Neural cell (in vitro differentiated cells): ENCODE data around the gene SLC6A3. TPM values are rescaled to one million over a fixed set of nuclear protein-coding genes. Genes with fewer than 3 reads are reported as not detected.

Source experiments
- H2AFZ ChIP-seq: fragments of 200-600, 300-800 bp; sonication (generic), shearing (Covaris generic); 2 replicates; pipeline ENCODE4 v1.6.0; 2014; ENCODE audit warnings: low read depth, mild to moderate bottlenecking, antibody characterized with exemption, low read length, moderate library complexity
- H3F3A ChIP-seq: fragments of 200-600 bp; shearing (Covaris generic); 2 replicates; pipeline ENCODE4 v1.6.1; 2016; ENCODE audit warnings: mild to moderate bottlenecking, moderate library complexity, mixed read lengths, antibody characterized with exemption, low read length; ENCODE audit not compliant: insufficient read depth, poor library complexity, severe bottlenecking
- H3K27ac ChIP-seq: fragments of 200-600, 300-800 bp; sonication (generic), shearing (Covaris generic); 2 replicates; pipeline ENCODE4 v1.5.1; 2014; ENCODE audit warnings: mild to moderate bottlenecking, low read length, moderate library complexity
- H3K27me3 ChIP-seq: fragments of 300-800, 200-600 bp; sonication (generic), shearing (Covaris generic); 2 replicates; pipeline ENCODE4 v1.6.0; 2014; ENCODE audit warnings: mild to moderate bottlenecking, low read depth, low read length, moderate library complexity; ENCODE audit not compliant: insufficient read depth
- H3K36me3 ChIP-seq: fragments of 300-800, 200-600 bp; sonication (generic), shearing (Covaris generic); 2 replicates; pipeline ENCODE4 v1.5.1; 2014; ENCODE audit warnings: mild to moderate bottlenecking, antibody characterized with exemption, low read length, moderate library complexity; ENCODE audit not compliant: insufficient read depth
- H3K4me2 ChIP-seq: fragments of 300-800, 200-600 bp; sonication (generic), shearing (Covaris generic); 2 replicates; pipeline ENCODE4 v1.6.0; 2014; ENCODE audit warnings: mild to moderate bottlenecking, low read length
- H3K4me3 ChIP-seq: fragments of 300-800, 200-600 bp; sonication (generic), shearing (Covaris generic); 2 replicates; pipeline ENCODE4 v1.5.1; 2014; ENCODE audit warnings: mild to moderate bottlenecking, low read length, moderate library complexity
- H3K79me2 ChIP-seq: fragments of 200-600 bp; shearing (Covaris generic); replicated peaks from 2 replicates; pipeline ENCODE4 v1.6.0; 2014; ENCODE audit warnings: mild to moderate bottlenecking, low read length, moderate library complexity; ENCODE audit not compliant: insufficient read depth
- H3K9ac ChIP-seq: fragments of 300-800, 200-600 bp; sonication (generic), shearing (Covaris generic); 2 replicates; pipeline ENCODE4 v1.6.1; 2016; ENCODE audit warnings: mild to moderate bottlenecking, low read length, mixed read lengths
- H3K9me2 ChIP-seq: fragments of 200-600 bp; shearing (Covaris generic); 2 replicates; pipeline ENCODE4 v1.6.1; 2016; ENCODE audit warnings: mild to moderate bottlenecking, low read length, mixed read lengths; ENCODE audit not compliant: insufficient read depth
- H3K9me3 ChIP-seq: fragments of 200-600, 300-800 bp; sonication (generic), shearing (Covaris generic); 2 replicates; pipeline ENCODE4 v1.6.1; 2016; ENCODE audit warnings: mild to moderate bottlenecking, mixed run types, low read length, moderate library complexity, mixed read lengths
- H4K20me1 ChIP-seq: fragments of 200-600 bp; shearing (Covaris generic); 2 replicates; pipeline ENCODE4 v1.6.1; 2016; ENCODE audit warnings: mild to moderate bottlenecking, mixed run types; ENCODE audit not compliant: insufficient read depth
- EP300 ChIP-seq: fragments of 450-650 bp; conservative IDR thresholded peaks from 2 replicates; pipeline ENCODE4 v1.6.1; 2014; ENCODE audit warnings: antibody characterized with exemption, mild to moderate bottlenecking, moderate library complexity; ENCODE audit not compliant: poor library complexity, severe bottlenecking
- EZH2 ChIP-seq: fragments of 200-600, 300-800 bp; shearing (Covaris generic), sonication (generic); IDR thresholded peaks from 2 replicates; pipeline ENCODE4 v1.6.1; 2014; ENCODE audit warnings: antibody characterized with exemption, low read length, borderline replicate concordance, mild to moderate bottlenecking; ENCODE audit not compliant: insufficient read depth, poor library complexity, severe bottlenecking
- MXI1 ChIP-seq: fragments of 450-650 bp; conservative IDR thresholded peaks from 2 replicates; pipeline ENCODE4 v1.6.1; 2014; ENCODE audit warnings: antibody characterized with exemption, mild to moderate bottlenecking; ENCODE audit not compliant: poor library complexity, severe bottlenecking
- POLR2AphosphoS5 ChIP-seq: IDR thresholded peaks from 2 replicates; pipeline ENCODE4 v1.6.1; 2012
- RAD21 ChIP-seq: fragments of 450-650 bp; conservative IDR thresholded peaks from 2 replicates; pipeline ENCODE4 v1.6.1; 2014; ENCODE audit warnings: antibody characterized with exemption, mild to moderate bottlenecking, moderate library complexity
- SMC3 ChIP-seq: fragments of 450-650 bp; conservative IDR thresholded peaks from 2 replicates; pipeline ENCODE4 v1.6.1; 2014; ENCODE audit warnings: antibody characterized with exemption, mild to moderate bottlenecking, moderate library complexity; ENCODE audit not compliant: poor library complexity
- TAF1 ChIP-seq: IDR thresholded peaks from 2 replicates; pipeline ENCODE4 v1.6.1; 2012; ENCODE audit warnings: low read depth
- polyA plus RNA-seq: library from polyadenylated mRNA; depleted of rRNA; stranded (reverse); fragments of >200 nt; gene quantifications from 2 replicates; pipeline ENCODE4 v1.2.3, GENCODE V29; 2014
- TF ChIP-seq, protein P1 (sequence below): fragments of 450-650 bp; IDR thresholded peaks from 2 replicates; pipeline ENCODE4 v1.5.1; 2014; ENCODE audit warnings: antibody characterized with exemption, mild to moderate bottlenecking, moderate library complexity; ENCODE audit not compliant: poor library complexity, severe bottlenecking
- TF ChIP-seq, protein P2 (sequence below): IDR thresholded peaks from 2 replicates; pipeline ENCODE4 v1.6.1; 2012; ENCODE audit warnings: borderline replicate concordance

Gene SLC6A3
- polyA plus RNA-seq, 1 donor from 2014 or later = 0.77 TPM

DNA sequence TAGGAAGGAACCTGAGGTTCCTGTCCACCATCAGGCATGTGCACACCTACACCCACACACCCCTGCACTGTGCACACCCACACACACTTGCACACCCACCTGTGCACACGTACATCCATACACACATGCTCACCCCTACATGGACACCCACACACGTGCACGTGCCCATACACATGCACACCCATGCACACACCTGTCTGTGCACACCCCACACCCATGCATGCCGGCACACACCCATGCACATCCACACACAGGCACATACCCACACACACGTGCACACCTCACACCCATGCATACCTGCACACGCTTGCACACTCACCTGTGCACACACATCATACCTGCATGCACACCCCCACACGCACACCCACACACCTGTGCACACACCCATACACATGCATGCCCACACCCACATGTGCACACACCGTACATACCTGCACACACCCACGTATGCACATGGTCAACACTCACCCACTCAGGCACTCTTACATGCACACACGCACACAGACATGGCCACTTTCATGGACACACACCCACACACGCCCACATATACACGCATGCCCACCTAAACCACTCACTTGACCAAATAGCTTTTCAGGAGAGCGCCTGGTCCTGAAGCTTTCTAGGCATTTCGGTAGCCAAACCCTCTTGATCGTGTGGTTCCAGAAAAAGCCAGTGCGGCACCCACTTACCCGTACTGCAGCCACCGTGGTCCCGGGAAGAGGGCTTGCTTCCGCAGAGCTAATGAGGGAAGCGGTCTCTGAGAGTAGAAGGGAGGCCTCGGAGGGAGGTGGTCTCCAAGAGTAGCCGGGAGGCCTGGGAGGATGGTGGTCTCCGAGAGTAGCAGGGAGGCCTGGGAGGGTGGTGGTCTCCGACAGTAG, 63.6 kb downstream of the SLC6A3 start:
- Histone ChIP-seq H3F3A (no peaks in the 10 kb centered on the region), H3K27ac (no peak overlapping the region), H3K9me2 (no peaks in the 10 kb centered on the region), H3K4me2 (no peak overlapping the region), H3K36me3 (no peaks in the 10 kb centered on the region), H4K20me1 (no peaks in the 10 kb centered on the region), H3K9ac (no peak overlapping the region), H3K9me3 (peaks cover 8% of the 10 kb centered on the region), H3K79me2 (no peaks in the 10 kb centered on the region), H3K27me3 (peaks cover 25% of the 10 kb centered on the region), H3K4me3 (no peak overlapping the region), H2AFZ (no peak overlapping the region)
- TF ChIP-seq POLR2AphosphoS5 (no peak), EZH2 (no peak), MXI1 (no peak), SMC3 (no peak), EP300 (no peak)
- TF ChIP-seq, protein P1, sequence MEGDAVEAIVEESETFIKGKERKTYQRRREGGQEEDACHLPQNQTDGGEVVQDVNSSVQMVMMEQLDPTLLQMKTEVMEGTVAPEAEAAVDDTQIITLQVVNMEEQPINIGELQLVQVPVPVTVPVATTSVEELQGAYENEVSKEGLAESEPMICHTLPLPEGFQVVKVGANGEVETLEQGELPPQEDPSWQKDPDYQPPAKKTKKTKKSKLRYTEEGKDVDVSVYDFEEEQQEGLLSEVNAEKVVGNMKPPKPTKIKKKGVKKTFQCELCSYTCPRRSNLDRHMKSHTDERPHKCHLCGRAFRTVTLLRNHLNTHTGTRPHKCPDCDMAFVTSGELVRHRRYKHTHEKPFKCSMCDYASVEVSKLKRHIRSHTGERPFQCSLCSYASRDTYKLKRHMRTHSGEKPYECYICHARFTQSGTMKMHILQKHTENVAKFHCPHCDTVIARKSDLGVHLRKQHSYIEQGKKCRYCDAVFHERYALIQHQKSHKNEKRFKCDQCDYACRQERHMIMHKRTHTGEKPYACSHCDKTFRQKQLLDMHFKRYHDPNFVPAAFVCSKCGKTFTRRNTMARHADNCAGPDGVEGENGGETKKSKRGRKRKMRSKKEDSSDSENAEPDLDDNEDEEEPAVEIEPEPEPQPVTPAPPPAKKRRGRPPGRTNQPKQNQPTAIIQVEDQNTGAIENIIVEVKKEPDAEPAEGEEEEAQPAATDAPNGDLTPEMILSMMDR = no peak

GRCh38 chr5:1380910-1381309, 64.3 kb downstream of the SLC6A3 start:
- Histone ChIP-seq H2AFZ (no peak overlapping the region), H3K79me2 (no peaks in the 10 kb centered on the region), H3K4me2 (no peak overlapping the region), H3K9ac (no peak overlapping the region), H3K27me3 (peaks cover 18% of the 10 kb centered on the region), H3K4me3 (no peak overlapping the region), H4K20me1 (no peaks in the 10 kb centered on the region), H3F3A (no peaks in the 10 kb centered on the region), H3K27ac (no peak overlapping the region), H3K36me3 (no peaks in the 10 kb centered on the region), H3K9me2 (no peaks in the 10 kb centered on the region), H3K9me3 (peaks cover 8% of the 10 kb centered on the region)
- TF ChIP-seq, protein P1 = no peak
- no peak for TF ChIP-seq POLR2AphosphoS5
- no peak for TF ChIP-seq MXI1
- TF ChIP-seq, protein P2, sequence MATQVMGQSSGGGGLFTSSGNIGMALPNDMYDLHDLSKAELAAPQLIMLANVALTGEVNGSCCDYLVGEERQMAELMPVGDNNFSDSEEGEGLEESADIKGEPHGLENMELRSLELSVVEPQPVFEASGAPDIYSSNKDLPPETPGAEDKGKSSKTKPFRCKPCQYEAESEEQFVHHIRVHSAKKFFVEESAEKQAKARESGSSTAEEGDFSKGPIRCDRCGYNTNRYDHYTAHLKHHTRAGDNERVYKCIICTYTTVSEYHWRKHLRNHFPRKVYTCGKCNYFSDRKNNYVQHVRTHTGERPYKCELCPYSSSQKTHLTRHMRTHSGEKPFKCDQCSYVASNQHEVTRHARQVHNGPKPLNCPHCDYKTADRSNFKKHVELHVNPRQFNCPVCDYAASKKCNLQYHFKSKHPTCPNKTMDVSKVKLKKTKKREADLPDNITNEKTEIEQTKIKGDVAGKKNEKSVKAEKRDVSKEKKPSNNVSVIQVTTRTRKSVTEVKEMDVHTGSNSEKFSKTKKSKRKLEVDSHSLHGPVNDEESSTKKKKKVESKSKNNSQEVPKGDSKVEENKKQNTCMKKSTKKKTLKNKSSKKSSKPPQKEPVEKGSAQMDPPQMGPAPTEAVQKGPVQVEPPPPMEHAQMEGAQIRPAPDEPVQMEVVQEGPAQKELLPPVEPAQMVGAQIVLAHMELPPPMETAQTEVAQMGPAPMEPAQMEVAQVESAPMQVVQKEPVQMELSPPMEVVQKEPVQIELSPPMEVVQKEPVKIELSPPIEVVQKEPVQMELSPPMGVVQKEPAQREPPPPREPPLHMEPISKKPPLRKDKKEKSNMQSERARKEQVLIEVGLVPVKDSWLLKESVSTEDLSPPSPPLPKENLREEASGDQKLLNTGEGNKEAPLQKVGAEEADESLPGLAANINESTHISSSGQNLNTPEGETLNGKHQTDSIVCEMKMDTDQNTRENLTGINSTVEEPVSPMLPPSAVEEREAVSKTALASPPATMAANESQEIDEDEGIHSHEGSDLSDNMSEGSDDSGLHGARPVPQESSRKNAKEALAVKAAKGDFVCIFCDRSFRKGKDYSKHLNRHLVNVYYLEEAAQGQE = no peak
- no peak for TF ChIP-seq EP300
- no peak for TF ChIP-seq TAF1
- no peak for TF ChIP-seq RAD21
- TF ChIP-seq EZH2 = no peak
- TF ChIP-seq SMC3 = no peak
